ENCODE data around the gene SH3BGRL. TPM values are rescaled to one million over a fixed set of nuclear protein-coding genes. Genes with fewer than 3 reads are reported as not detected.

The SH3BGRL gene
- total RNA-seq: 106 TPM

GRCh38 chrX:81201671-81202455, at the start of gene SH3BGRL, which contains the start of gene HMGN5:
TSS of gene SH3BGRL (plus strand) at chrX:81202102. CDS start at chrX:81202201, 99 bp downstream.
TSS of gene HMGN5 (minus strand) at chrX:81201913. CDS start at chrX:81121549, 80,364 bp downstream.

Other genes with a start within 250 kb of the SH3BGRL start
- 8.7 TPM for gene HMGN5, start 189 bp upstream of the SH3BGRL start, total RNA-seq